ENCODE measurements around the gene ATAD3C. TPM values are rescaled to one million over a fixed set of nuclear protein-coding genes. Genes with fewer than 3 reads are reported as not detected.
"Not testable (repeated sequence)": the region's sequence is repeated elsewhere in the genome, so short reads cannot be mapped to it uniquely, and the experiment has no call there.

ATAD3C gene
- total RNA-seq, 1 experiment from 2014 or later = 2.0 TPM

GRCh38 chr1:1406101-1406820 is 43.2 kb upstream of the ATAD3C start:
- no peaks in the 10 kb centered on the region for H3K27me3 Mint-ChIP-seq (ENCODE audit: insufficient read depth, unreplicated experiment)
- H3K4me1 Mint-ChIP-seq (ENCODE audit: insufficient read depth, unreplicated experiment) = peaks cover 13% of the 10 kb centered on the region
- H3K9me3 Mint-ChIP-seq (ENCODE audit: unreplicated experiment) = no peaks in the 10 kb centered on the region
- intact Hi-C loops (cut with micrococcal nuclease) = loop anchor here (10.0 kb wide), 1 partner anchor 99 kb away; no protein-coding TSS in a partner anchor
- POLR2A ChIA-PET = interaction anchor here (0.7 to 3.4 kb wide), 8 partner anchors 7 to 393 kb away, joined by 3 to 40 read pairs (median 7); partner anchors contain the start of genes ANKRD65, AURKAIP1, CCNL2 and ISG15
- peak overlapping the region; percentile 83 for H3K4me3 Mint-ChIP-seq (ENCODE audit: unreplicated experiment)
- DNase-seq (ENCODE audit: unreplicated experiment) = no peak
- no peak for TF ChIP-seq CTCF (IDR thresholded peaks at IDR 0.05; ENCODE audit: unreplicated experiment)
- BruUV-seq (replicated peaks) = no TSS peak
- peaks cover 83% of the 10 kb centered on the region for H3K36me3 Mint-ChIP-seq (ENCODE audit: insufficient read depth, unreplicated experiment)
- H3K27ac Mint-ChIP-seq (ENCODE audit: low read depth, unreplicated experiment) = peak overlapping the region; percentile 94
- CTCF ChIA-PET = interaction anchor here (0.7 to 1.3 kb wide), 3 partner anchors 34 to 468 kb away, joined by 4 read pairs; no protein-coding TSS in a partner anchor

GRCh38 chr1:1406821-1407635 is 42.5 kb upstream of the ATAD3C start, which contains the start of gene MRPL20:
MRPL20 (minus strand) TSS chr1:1407293; CDS start chr1:1407217, 76 bp downstream.
- H3K4me1 Mint-ChIP-seq (ENCODE audit: insufficient read depth, unreplicated experiment) = peaks cover 11% of the 10 kb centered on the region
- no peaks in the 10 kb centered on the region for H3K9me3 Mint-ChIP-seq (ENCODE audit: unreplicated experiment)
- BruUV-seq (replicated peaks) = no TSS peak
- intact Hi-C loops (cut with micrococcal nuclease) = loop anchor here (10.0 kb wide), 1 partner anchor 98 kb away; no protein-coding TSS in a partner anchor
- no peak for TF ChIP-seq CTCF (IDR thresholded peaks at IDR 0.05; ENCODE audit: unreplicated experiment)
- no peaks in the 10 kb centered on the region for H3K27me3 Mint-ChIP-seq (ENCODE audit: insufficient read depth, unreplicated experiment)
- peak; percentile 89 for DNase-seq (ENCODE audit: unreplicated experiment)
- POLR2A ChIA-PET = interaction anchor here (0.7 to 3.4 kb wide), 15 partner anchors 8 to 394 kb away, joined by 3 to 40 read pairs (median 4); partner anchors contain the start of genes ANKRD65, AURKAIP1, CCNL2 and ISG15
- H3K36me3 Mint-ChIP-seq (ENCODE audit: insufficient read depth, unreplicated experiment) = peaks cover 77% of the 10 kb centered on the region
- CTCF ChIA-PET = interaction anchor here (0.6 to 1.2 kb wide), 2 partner anchors 35 to 93 kb away, joined by 3 to 5 read pairs; no protein-coding TSS in a partner anchor
- peak within 1 kb of the TSS; percentile 83 for H3K4me3 Mint-ChIP-seq (ENCODE audit: unreplicated experiment)
- peak within 1 kb of the TSS; percentile 94 for H3K27ac Mint-ChIP-seq (ENCODE audit: low read depth, unreplicated experiment)

GRCh38 chr1:1407636-1408318 is 41.7 kb upstream of the ATAD3C start:
- peak overlapping the region; percentile 83 for H3K4me3 Mint-ChIP-seq (ENCODE audit: unreplicated experiment)
- DNase-seq (ENCODE audit: unreplicated experiment) = no peak
- intact Hi-C loops (cut with micrococcal nuclease) = loop anchor here (10.0 kb wide), 1 partner anchor 97 kb away; no protein-coding TSS in a partner anchor
- POLR2A ChIA-PET = interaction anchor here (0.7 to 3.4 kb wide), 13 partner anchors 8 to 395 kb away, joined by 3 to 40 read pairs (median 5); partner anchors contain the start of genes ANKRD65, AURKAIP1, CCNL2 and ISG15
- H3K9me3 Mint-ChIP-seq (ENCODE audit: unreplicated experiment) = peaks cover 5% of the 10 kb centered on the region
- H3K27me3 Mint-ChIP-seq (ENCODE audit: insufficient read depth, unreplicated experiment) = no peaks in the 10 kb centered on the region
- H3K27ac Mint-ChIP-seq (ENCODE audit: low read depth, unreplicated experiment) = peak overlapping the region; percentile 94
- BruUV-seq (replicated peaks) = no TSS peak
- peaks cover 7% of the 10 kb centered on the region for H3K4me1 Mint-ChIP-seq (ENCODE audit: insufficient read depth, unreplicated experiment)
- CTCF ChIA-PET = interaction anchor here (0.6 to 1.2 kb wide), 2 partner anchors 36 to 93 kb away, joined by 3 to 5 read pairs; no protein-coding TSS in a partner anchor
- H3K36me3 Mint-ChIP-seq (ENCODE audit: insufficient read depth, unreplicated experiment) = peaks cover 70% of the 10 kb centered on the region
- no peak for TF ChIP-seq CTCF (IDR thresholded peaks at IDR 0.05; ENCODE audit: unreplicated experiment)

- H3K4me1 Mint-ChIP-seq (ENCODE audit: insufficient read depth, unreplicated experiment); H3K9me3 Mint-ChIP-seq (ENCODE audit: unreplicated experiment); H3K27me3 Mint-ChIP-seq (ENCODE audit: insufficient read depth, unreplicated experiment); BruUV-seq (replicated peaks); intact Hi-C loops (cut with micrococcal nuclease); H3K4me3 Mint-ChIP-seq (ENCODE audit: unreplicated experiment); CTCF ChIA-PET; H3K27ac Mint-ChIP-seq (ENCODE audit: low read depth, unreplicated experiment); DNase-seq (ENCODE audit: unreplicated experiment): not testable (repeated sequence)
- POLR2A ChIA-PET = interaction anchor here (0.6 kb wide), 1 partner anchor 101 kb away, joined by 3 read pairs; no protein-coding TSS in a partner anchor
- H3K36me3 Mint-ChIP-seq (ENCODE audit: insufficient read depth, unreplicated experiment) = peaks cover 46% of the 10 kb centered on the region
Measured at GRCh38 chr1:1410238-1410637, 39.3 kb upstream of the ATAD3C start.
